ENCODE data around the gene SLC35E4.
A peak's percentile ranks its signal among the peaks of the same experiment; 100 is the strongest.

The SLC35E4 gene

GRCh38 chr22:30635273-30636225 is at the start of gene SLC35E4:
Gene SLC35E4, plus strand, starts transcription at chr22:30635781. Its CDS starts 670 bp downstream, at chr22:30636451.
- TF ChIP-seq RAD21 (IDR thresholded peaks at IDR 0.05; ENCODE audit: low read depth) (no peak), YY1 (IDR thresholded peaks at IDR 0.05; ENCODE audit: low read depth) (no peak), FOXM1 (IDR thresholded peaks at IDR 0.05; ENCODE audit: borderline replicate concordance, low read depth) (no peak), CREB1 (IDR thresholded peaks at IDR 0.05; ENCODE audit: low read depth) (no peak), EGR1 (IDR thresholded peaks at IDR 0.05) (peak; percentile 70), MAX (IDR thresholded peaks at IDR 0.05) (peak; percentile 55; the same call in 1 of the 2 replicates), TAF1 (IDR thresholded peaks at IDR 0.05; ENCODE audit: low read depth) (peak; percentile 51; the same call in 1 of the 2 replicates), ZBTB7A (IDR thresholded peaks at IDR 0.05; ENCODE audit: low read depth) (peak; percentile 51), EP300 (IDR thresholded peaks at IDR 0.05; ENCODE audit: borderline replicate concordance) (0 out of 2 replicates have a peak, but pooled peaks have one; percentile 17), NFIC (IDR thresholded peaks at IDR 0.05) (peak; percentile 66; the same call in 1 of the 2 replicates), TCF12 (IDR thresholded peaks at IDR 0.05; ENCODE audit: low read depth) (peak; percentile 44; the same call in 1 of the 2 replicates), TEAD4 (IDR thresholded peaks at IDR 0.05) (no peak), USF1 (IDR thresholded peaks at IDR 0.05) (peak; percentile 32; the same call in 1 of the 2 replicates), CEBPB (IDR thresholded peaks at IDR 0.05) (no peak), REST (IDR thresholded peaks at IDR 0.05; ENCODE audit: low read depth) (no peak)

GRCh38 chr22:30586414-30586813 is 49.2 kb upstream of the SLC35E4 start:
- TF ChIP-seq TEAD4 (IDR thresholded peaks at IDR 0.05) (no peak), USF1 (IDR thresholded peaks at IDR 0.05) (no peak), CREB1 (IDR thresholded peaks at IDR 0.05; ENCODE audit: low read depth) (no peak), EGR1 (IDR thresholded peaks at IDR 0.05) (no peak), NFIC (IDR thresholded peaks at IDR 0.05) (no peak), RAD21 (IDR thresholded peaks at IDR 0.05; ENCODE audit: low read depth) (no peak), TCF12 (IDR thresholded peaks at IDR 0.05; ENCODE audit: low read depth) (no peak), EP300 (IDR thresholded peaks at IDR 0.05; ENCODE audit: borderline replicate concordance) (no peak), ZBTB7A (IDR thresholded peaks at IDR 0.05; ENCODE audit: low read depth) (no peak), REST (IDR thresholded peaks at IDR 0.05; ENCODE audit: low read depth) (no peak), MAX (IDR thresholded peaks at IDR 0.05) (no peak), FOXM1 (IDR thresholded peaks at IDR 0.05; ENCODE audit: borderline replicate concordance, low read depth) (no peak)

- no peak for TF ChIP-seq EP300 (IDR thresholded peaks at IDR 0.05; ENCODE audit: borderline replicate concordance)
- no peak for TF ChIP-seq CEBPB (IDR thresholded peaks at IDR 0.05)
- TF ChIP-seq FOXM1 (IDR thresholded peaks at IDR 0.05; ENCODE audit: borderline replicate concordance, low read depth): no peak
- no peak for TF ChIP-seq TAF1 (IDR thresholded peaks at IDR 0.05; ENCODE audit: low read depth)
- TF ChIP-seq TEAD4 (IDR thresholded peaks at IDR 0.05): no peak
- no peak for TF ChIP-seq RAD21 (IDR thresholded peaks at IDR 0.05; ENCODE audit: low read depth)
- TF ChIP-seq CREB1 (IDR thresholded peaks at IDR 0.05; ENCODE audit: low read depth): no peak
- no peak for TF ChIP-seq YY1 (IDR thresholded peaks at IDR 0.05; ENCODE audit: low read depth)
- TF ChIP-seq NFIC (IDR thresholded peaks at IDR 0.05): no peak
- no peak for TF ChIP-seq USF1 (IDR thresholded peaks at IDR 0.05)
- TF ChIP-seq TCF12 (IDR thresholded peaks at IDR 0.05; ENCODE audit: low read depth): no peak
- TF ChIP-seq REST (IDR thresholded peaks at IDR 0.05; ENCODE audit: low read depth): no peak
- TF ChIP-seq MAX (IDR thresholded peaks at IDR 0.05): no peak
- no peak for TF ChIP-seq ZBTB7A (IDR thresholded peaks at IDR 0.05; ENCODE audit: low read depth)
- TF ChIP-seq EGR1 (IDR thresholded peaks at IDR 0.05): no peak
These were observed 44.4 kb upstream of the SLC35E4 start for GRCh38 chr22:30591191-30591587.
